ENCODE data around the gene SDK1. TPM values are rescaled to one million over a fixed set of nuclear protein-coding genes. Genes with fewer than 3 reads are reported as not detected.

Gene SDK1
- total RNA-seq, 4 donors from 2014 or later, result 2.0 to 9.3 (median 3.8) TPM

- Histone ChIP-seq H3K4me1 (no peaks in the 10 kb centered on the region), H3K36me3 (no peaks in the 10 kb centered on the region), H3K27ac (no peak overlapping the region), H3K27me3 (peaks cover 0 to 15% (median 0%) of the 10 kb centered on the region in 4 donors), H3K4me3 (no peak overlapping the region), H3K9me3 (peaks cover 0 to 10% (median 9%) of the 10 kb centered on the region in 3 donors)
- DNase-seq, result no peak
- no peak for TF ChIP-seq CTCF (IDR thresholded peaks at IDR 0.05)
- no peak for TF ChIP-seq POLR2A (IDR thresholded peaks at IDR 0.05)
- intact Hi-C loops (cut with DNase I), result no loop called here
- WGBS, 2 donors, result 72 to 73% methylated on average over 13 of the region's 13 CpGs
These were observed 713.4 kb downstream of the SDK1 start for GRCh38 chr7:4014346-4015050.

- no peaks in the 10 kb centered on the region for H3K36me3 ChIP-seq
- peaks cover 0 to 13% (median 9%) of the 10 kb centered on the region in 3 donors for H3K9me3 ChIP-seq
- no peak overlapping the region for H3K4me3 ChIP-seq
- DNase-seq, result no peak
- H3K27ac ChIP-seq, result no peak overlapping the region
- H3K27me3 ChIP-seq, result peaks cover 0 to 13% (median 0%) of the 10 kb centered on the region in 4 donors
- intact Hi-C loops (cut with DNase I), result no loop called here
- H3K4me1 ChIP-seq, result no peaks in the 10 kb centered on the region
- TF ChIP-seq POLR2A (IDR thresholded peaks at IDR 0.05), result no peak
- 92 to 94% methylated on average over 8 of the region's 8 CpGs for WGBS, 2 donors
These were observed 714.3 kb downstream of the SDK1 start for GRCh38 chr7:4015371-4015770.

GRCh38 chr7:4015996-4016395 is 714.9 kb downstream of the SDK1 start:
- no peak for DNase-seq
- Histone ChIP-seq H3K4me3 (no peak overlapping the region), H3K27me3 (peaks cover 0 to 12% (median 0%) of the 10 kb centered on the region in 4 donors), H3K36me3 (no peaks in the 10 kb centered on the region), H3K9me3 (peaks cover 0 to 13% (median 9%) of the 10 kb centered on the region in 3 donors), H3K27ac (no peak overlapping the region), H3K4me1 (no peaks in the 10 kb centered on the region)
- WGBS, 2 donors, result 84 to 96% methylated on average over 8 to 10 of the region's 10 CpGs
- TF ChIP-seq POLR2A (IDR thresholded peaks at IDR 0.05), result no peak
- intact Hi-C loops (cut with DNase I), result no loop called here

GRCh38 chr7:4017081-4017480 is 716.0 kb downstream of the SDK1 start:
- H3K4me3 ChIP-seq, result no peak overlapping the region
- no peak for DNase-seq
- H3K9me3 ChIP-seq, result peaks cover 0 to 13% (median 9%) of the 10 kb centered on the region in 3 donors
- no peak for TF ChIP-seq POLR2A (IDR thresholded peaks at IDR 0.05)
- 93 to 95% methylated on average over 16 to 18 of the region's 21 CpGs for WGBS, 2 donors
- intact Hi-C loops (cut with DNase I), result no loop called here
- peaks cover 0 to 7% (median 0%) of the 10 kb centered on the region in 4 donors for H3K27me3 ChIP-seq
- H3K4me1 ChIP-seq, result no peaks in the 10 kb centered on the region
- no peaks in the 10 kb centered on the region for H3K36me3 ChIP-seq
- no peak overlapping the region for H3K27ac ChIP-seq

- WGBS, 2 donors, result 91 to 94% methylated on average over 9 of the region's 9 CpGs
- Histone ChIP-seq H3K9me3 (peaks cover 0 to 13% (median 9%) of the 10 kb centered on the region in 3 donors), H3K4me1 (no peaks in the 10 kb centered on the region), H3K27ac (no peak overlapping the region), H3K27me3 (peaks cover 0 to 7% (median 0%) of the 10 kb centered on the region in 4 donors), H3K36me3 (no peaks in the 10 kb centered on the region), H3K4me3 (no peak overlapping the region)
- TF ChIP-seq CTCF (IDR thresholded peaks at IDR 0.05), result no peak
- intact Hi-C loops (cut with DNase I), result no loop called here
- DNase-seq, result no peak
These were observed 716.7 kb downstream of the SDK1 start for GRCh38 chr7:4017785-4018184.

- H3K4me1 ChIP-seq, result no peaks in the 10 kb centered on the region
- intact Hi-C loops (cut with DNase I), result no loop called here
- DNase-seq, result no peak
These were observed 717.7 kb downstream of the SDK1 start for GRCh38 chr7:4018601-4019316.

More at GRCh38 chr7:4018601-4019316, 717.7 kb downstream of the SDK1 start:
- H3K9me3 ChIP-seq, result peaks cover 0 to 13% (median 9%) of the 10 kb centered on the region in 3 donors
- TF ChIP-seq POLR2A (IDR thresholded peaks at IDR 0.05) (no peak), CTCF (IDR thresholded peaks at IDR 0.05) (no peak)
- 75 to 87% methylated on average over 7 of the region's 7 CpGs for WGBS, 2 donors
- no peaks in the 10 kb centered on the region for H3K36me3 ChIP-seq
- H3K27ac ChIP-seq, result no peak overlapping the region
- peaks cover 0 to 7% (median 0%) of the 10 kb centered on the region in 4 donors for H3K27me3 ChIP-seq
- H3K4me3 ChIP-seq, result no peak overlapping the region
